ENCODE results near the gene KLHL36.
"Not testable (repeated sequence)": the region's sequence is repeated elsewhere in the genome, so short reads cannot be mapped to it uniquely, and the experiment has no call there.

The KLHL36 gene

DNA sequence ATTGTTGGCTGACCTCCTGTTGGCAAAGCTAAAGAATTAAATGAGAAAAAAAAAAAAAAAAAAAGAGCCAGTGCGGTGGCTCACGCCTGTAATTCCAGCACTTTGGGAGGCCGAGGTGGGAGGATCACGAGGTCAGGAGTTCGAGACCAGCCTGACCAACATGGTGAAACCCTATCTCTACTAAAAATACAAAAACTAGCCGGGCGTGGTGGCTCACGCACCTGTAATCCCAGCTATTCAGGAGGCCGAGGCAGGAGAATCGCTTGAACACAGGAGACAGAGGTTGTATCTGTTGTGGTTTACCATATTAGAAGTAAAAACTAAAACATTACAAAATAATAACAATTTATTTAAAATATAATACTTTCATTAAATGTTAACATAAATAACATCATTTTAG, 45.6 kb downstream of the KLHL36 start:
- not testable (repeated sequence) for DNase-seq (ENCODE audit: low read depth in 2 of 2)

- no peak for DNase-seq (ENCODE audit: low read depth in 2 of 2)
These were observed 46.7 kb downstream of the KLHL36 start for GRCh38 chr16:84694980-84695379.

DNA sequence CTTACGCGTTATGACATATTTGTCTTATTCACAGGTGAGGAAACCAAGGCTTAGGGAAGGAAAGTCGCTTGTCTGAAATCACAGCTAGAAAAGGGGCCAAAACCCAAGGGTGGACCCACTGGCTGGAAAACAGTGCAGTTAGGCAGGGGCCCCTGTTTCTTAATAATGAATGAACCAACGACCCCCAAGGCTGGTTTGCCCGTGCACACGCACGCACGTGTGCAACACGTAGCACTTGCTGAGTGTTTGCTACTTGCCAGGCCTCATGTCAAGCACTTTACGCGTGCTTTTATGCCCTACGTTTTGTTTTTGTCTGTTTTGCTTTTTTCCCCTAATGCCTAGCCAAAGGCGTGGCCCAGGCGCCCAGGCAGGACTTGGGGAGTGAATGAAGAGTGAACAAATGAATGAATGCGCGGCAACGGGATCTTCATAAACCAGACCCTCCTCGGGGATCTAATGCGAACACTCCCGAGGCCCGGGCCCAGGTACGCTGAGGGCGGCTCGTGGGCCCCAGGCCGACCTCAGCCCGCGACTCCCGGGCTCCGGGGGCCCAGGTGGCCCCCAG, 50.9 kb downstream of the KLHL36 start:
- peak; percentile 0 to 2 for DNase-seq (ENCODE audit: low read depth in 2 of 2)

GRCh38 chr16:84699712-84700445, 51.6 kb downstream of the KLHL36 start, which contains the start of gene USP10:
TSS of gene USP10 (plus strand) at chr16:84700000. CDS start at chr16:84700091, 91 bp downstream.
- peak; percentile 69 to 73 for DNase-seq (ENCODE audit: low read depth in 2 of 2)

- peak; percentile 8 to 10 for DNase-seq (ENCODE audit: low read depth in 2 of 2)
These were observed 52.4 kb downstream of the KLHL36 start for GRCh38 chr16:84700446-84701300.

- no peak for DNase-seq (ENCODE audit: low read depth in 2 of 2)
These were observed 55.4 kb downstream of the KLHL36 start for GRCh38 chr16:84703681-84704080.

- no peak for DNase-seq (ENCODE audit: low read depth in 2 of 2)
These were observed 55.9 kb downstream of the KLHL36 start for GRCh38 chr16:84704253-84704652.

DNA sequence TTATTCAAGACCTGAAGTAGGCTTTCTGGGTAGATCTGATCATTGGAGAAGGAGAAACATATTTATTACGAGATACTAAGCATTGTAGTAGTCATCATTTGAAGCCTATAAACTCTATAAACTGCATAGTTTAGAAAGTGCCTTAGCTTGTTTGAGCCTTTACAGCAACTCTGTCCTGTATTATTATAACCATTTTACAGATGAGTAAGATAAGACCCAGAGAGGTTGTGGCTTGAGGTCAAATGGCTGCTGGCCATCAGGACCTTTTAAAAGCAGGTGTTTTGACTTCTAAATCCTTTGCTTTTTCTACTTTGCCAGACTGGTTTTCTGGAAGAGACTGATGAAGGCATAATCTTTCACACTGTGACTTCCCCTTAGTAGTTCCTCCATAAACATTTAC, 58.5 kb downstream of the KLHL36 start:
- DNase-seq (ENCODE audit: low read depth in 2 of 2), result no peak

- DNase-seq (ENCODE audit: low read depth in 2 of 2), result no peak
These were observed 61.3 kb downstream of the KLHL36 start for GRCh38 chr16:84709609-84710008.

- no peak for DNase-seq (ENCODE audit: low read depth in 2 of 2)
These were observed 62.4 kb downstream of the KLHL36 start for GRCh38 chr16:84710686-84711085.
